ENCODE results near the gene AP3S2. TPM values are rescaled to one million over a fixed set of nuclear protein-coding genes. Genes with fewer than 3 reads are reported as not detected.
A peak's percentile ranks its signal among the peaks of the same experiment; 100 is the strongest.

The AP3S2 gene
- polyA plus RNA-seq, 1 experiment: 23.5 TPM

DNA sequence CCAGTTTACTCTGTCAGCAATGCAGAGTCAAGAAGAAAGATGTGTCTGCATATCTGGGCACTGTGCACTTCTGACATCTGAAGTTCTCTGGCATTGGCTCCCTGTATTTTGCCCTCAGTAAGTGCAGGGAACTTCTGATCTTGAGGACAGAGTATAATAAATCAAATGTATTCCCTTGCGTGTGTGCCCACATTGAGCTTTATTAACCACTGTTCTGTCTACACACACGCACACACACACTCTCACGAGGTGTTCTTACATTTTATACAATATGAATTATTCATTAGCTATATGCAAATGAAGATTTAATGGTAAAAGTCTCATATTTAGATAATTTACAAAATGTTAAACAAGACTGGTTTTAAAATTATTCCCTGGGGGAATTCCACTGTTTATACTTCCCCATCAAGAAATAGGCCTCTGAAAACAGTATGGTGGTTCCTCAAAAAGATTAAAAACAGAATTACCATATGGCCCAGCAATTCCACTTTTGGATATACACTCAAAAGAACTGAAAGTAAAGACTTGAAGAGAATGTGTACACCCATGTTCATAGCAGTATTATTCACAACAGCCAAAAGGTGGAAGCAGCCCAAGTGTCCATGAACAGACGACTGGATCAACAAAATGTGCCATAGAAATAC is 54.5 kb downstream of the AP3S2 start:
- CTCF ChIA-PET: interaction anchor here (0.7 to 1.9 kb wide), 2 partner anchors 36 to 79 kb away, joined by 3 to 11 read pairs; no protein-coding TSS in a partner anchor
- POLR2A ChIA-PET: no interaction called here
- peaks cover 4% of the 10 kb centered on the region for H3K36me3 ChIP-seq (ENCODE audit: control insufficient read depth, insufficient read depth, low read length)
- no peaks in the 10 kb centered on the region for H3K27me3 ChIP-seq (ENCODE audit: control insufficient read depth, insufficient read depth, low read length)
- H3K4me3 ChIP-seq (ENCODE audit: low read depth, low read length): no peak overlapping the region
- TF ChIP-seq, protein P1, sequence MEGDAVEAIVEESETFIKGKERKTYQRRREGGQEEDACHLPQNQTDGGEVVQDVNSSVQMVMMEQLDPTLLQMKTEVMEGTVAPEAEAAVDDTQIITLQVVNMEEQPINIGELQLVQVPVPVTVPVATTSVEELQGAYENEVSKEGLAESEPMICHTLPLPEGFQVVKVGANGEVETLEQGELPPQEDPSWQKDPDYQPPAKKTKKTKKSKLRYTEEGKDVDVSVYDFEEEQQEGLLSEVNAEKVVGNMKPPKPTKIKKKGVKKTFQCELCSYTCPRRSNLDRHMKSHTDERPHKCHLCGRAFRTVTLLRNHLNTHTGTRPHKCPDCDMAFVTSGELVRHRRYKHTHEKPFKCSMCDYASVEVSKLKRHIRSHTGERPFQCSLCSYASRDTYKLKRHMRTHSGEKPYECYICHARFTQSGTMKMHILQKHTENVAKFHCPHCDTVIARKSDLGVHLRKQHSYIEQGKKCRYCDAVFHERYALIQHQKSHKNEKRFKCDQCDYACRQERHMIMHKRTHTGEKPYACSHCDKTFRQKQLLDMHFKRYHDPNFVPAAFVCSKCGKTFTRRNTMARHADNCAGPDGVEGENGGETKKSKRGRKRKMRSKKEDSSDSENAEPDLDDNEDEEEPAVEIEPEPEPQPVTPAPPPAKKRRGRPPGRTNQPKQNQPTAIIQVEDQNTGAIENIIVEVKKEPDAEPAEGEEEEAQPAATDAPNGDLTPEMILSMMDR (IDR thresholded peaks at IDR 0.05; ENCODE audit: insufficient read depth, low read depth, low read length): no peak
- DNase-seq (ENCODE audit: low read depth): no peak

DNA sequence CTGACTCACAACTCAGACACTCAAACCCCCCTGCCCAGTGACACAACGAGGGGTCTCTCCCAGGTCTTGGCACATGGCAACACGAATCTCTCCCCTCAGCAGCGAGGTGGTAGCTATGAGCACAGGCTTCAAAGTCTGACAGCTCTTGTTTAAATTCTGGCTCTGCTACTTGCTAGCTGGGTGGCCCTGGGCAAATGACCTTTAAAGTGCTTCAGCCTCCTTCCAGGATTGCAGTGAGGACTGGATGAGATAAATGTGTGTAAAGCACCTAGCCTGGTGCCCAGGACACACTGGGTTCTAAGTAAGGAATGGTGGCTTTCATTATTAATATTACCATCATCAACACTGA is 56.0 kb downstream of the AP3S2 start:
- ChIA-PET CTCF (interaction anchor here (1.2 to 1.9 kb wide), 4 partner anchors 9 to 77 kb away, joined by 3 to 11 read pairs (median 4); partner anchors contain the start of gene ANPEP), POLR2A (interaction anchor here (1.5 kb wide), 1 partner anchor 23 kb away, joined by 6 read pairs; the partner anchor contains the start of gene ANPEP)
- DNase-seq (ENCODE audit: low read depth): no peak
- TF ChIP-seq, protein P1 (IDR thresholded peaks at IDR 0.05; ENCODE audit: insufficient read depth, low read depth, low read length): no peak
- no peaks in the 10 kb centered on the region for H3K27me3 ChIP-seq (ENCODE audit: control insufficient read depth, insufficient read depth, low read length)
- peaks cover 11% of the 10 kb centered on the region for H3K36me3 ChIP-seq (ENCODE audit: control insufficient read depth, insufficient read depth, low read length)
- no peak overlapping the region for H3K4me3 ChIP-seq (ENCODE audit: low read depth, low read length)

DNA sequence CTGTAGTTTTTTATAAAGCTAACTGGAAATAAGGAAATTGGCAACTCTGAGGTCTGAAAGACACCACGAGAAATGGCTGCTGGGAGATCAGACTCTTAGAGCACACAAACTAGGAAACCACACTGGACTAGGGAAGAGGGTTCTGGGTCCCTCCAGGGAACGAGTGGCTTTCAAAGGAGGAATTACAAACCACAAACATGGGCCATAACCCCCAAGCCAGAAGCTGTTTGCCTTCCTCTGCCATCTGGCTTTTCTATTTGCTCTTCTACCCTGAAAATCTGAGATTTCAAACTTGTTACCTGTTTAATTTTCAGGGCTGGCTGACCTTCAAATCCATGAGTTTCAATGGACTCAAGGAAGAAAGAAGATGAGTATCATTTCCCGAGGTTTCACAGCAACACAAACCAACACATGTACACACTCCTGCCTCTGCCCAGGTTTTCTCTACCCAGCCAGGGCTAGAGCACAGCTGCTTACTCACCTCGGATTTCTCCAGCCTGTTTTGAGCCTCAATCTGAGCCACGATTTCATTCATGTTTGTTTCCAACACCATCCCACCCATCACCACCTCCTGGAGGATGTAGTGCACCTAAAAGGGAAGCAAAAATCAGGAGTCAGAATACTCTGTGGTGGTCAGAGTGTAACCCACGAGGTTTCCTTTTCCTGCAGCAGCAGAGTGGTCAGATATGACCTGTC is 56.5 kb downstream of the AP3S2 start:
- ChIA-PET CTCF (interaction anchor here (0.8 to 1.9 kb wide), 10 partner anchors 8 to 86 kb away, joined by 3 to 11 read pairs (median 4); partner anchors contain the start of genes ANPEP and MESP1), POLR2A (interaction anchor here (0.6 to 1.5 kb wide), 3 partner anchors 15 to 1160 kb away, joined by 4 to 6 read pairs (median 5); partner anchors contain the start of gene ANPEP)
- no peak overlapping the region for H3K4me3 ChIP-seq (ENCODE audit: low read depth, low read length)
- TF ChIP-seq, protein P1 (IDR thresholded peaks at IDR 0.05; ENCODE audit: insufficient read depth, low read depth, low read length): no peak
- DNase-seq (ENCODE audit: low read depth): no peak
- H3K36me3 ChIP-seq (ENCODE audit: control insufficient read depth, insufficient read depth, low read length): peaks cover 11% of the 10 kb centered on the region
- no peaks in the 10 kb centered on the region for H3K27me3 ChIP-seq (ENCODE audit: control insufficient read depth, insufficient read depth, low read length)

DNA sequence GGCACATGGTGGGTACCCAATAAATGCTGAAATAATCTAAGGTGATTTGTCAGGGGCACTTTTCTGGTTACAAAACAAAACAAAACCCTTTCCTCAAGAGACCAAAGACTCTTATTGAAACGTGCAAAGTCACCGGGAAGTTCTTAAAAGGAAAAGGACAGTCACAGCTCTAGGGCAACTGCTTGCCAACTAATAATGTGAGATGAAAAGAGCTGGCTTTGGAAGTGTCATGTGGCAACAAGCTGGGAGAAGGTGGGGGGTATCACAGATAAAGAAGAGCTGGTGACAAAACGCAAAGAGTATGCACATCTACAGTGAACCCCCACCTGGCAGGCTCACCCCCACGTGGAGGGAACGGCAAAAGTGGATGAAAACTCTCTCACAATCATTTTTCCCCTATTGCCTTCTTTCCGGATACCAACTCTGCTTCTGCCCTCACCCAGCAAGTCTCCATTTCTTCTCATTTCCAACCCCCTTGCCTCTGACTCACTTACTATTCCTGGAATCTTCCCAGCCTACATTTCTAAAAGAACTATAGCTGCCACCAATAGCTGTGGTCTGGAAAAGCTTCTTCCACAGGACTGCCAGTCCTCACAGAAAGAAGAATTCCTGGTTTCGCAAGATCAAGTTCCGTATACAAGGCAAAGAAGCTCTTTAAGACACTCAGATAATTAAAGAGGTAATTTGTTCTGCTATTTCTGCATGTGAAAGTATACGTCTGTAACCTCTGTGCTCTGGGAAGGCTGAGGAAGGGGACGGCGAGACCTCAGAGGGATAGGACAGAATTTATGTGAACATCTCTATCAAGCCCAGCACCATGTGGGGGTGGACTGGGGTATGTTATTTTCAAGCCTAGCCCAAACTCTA is 57.3 kb downstream of the AP3S2 start:
- TF ChIP-seq, protein P1 (IDR thresholded peaks at IDR 0.05; ENCODE audit: insufficient read depth, low read depth, low read length): no peak
- peak; percentile 93 for DNase-seq (ENCODE audit: low read depth)
- Histone ChIP-seq H3K27me3 (ENCODE audit: control insufficient read depth, insufficient read depth, low read length) (no peaks in the 10 kb centered on the region), H3K36me3 (ENCODE audit: control insufficient read depth, insufficient read depth, low read length) (peaks cover 11% of the 10 kb centered on the region), H3K4me3 (ENCODE audit: low read depth, low read length) (no peak overlapping the region)
- CTCF ChIA-PET: interaction anchor here (0.8 to 1.4 kb wide), 7 partner anchors 8 to 86 kb away, joined by 4 to 8 read pairs (median 4); partner anchors contain the start of genes ANPEP and MESP1
- POLR2A ChIA-PET: interaction anchor here (0.6 to 1.5 kb wide), 5 partner anchors 13 to 1161 kb away, joined by 4 to 7 read pairs (median 5); partner anchors contain the start of gene ANPEP

Measured in BJ (cell line).